Suppressor macrophage treated with lipopolysaccharide for 1 hour (primary cell): ENCODE results near the gene FITM1.
A peak's percentile ranks its signal among the peaks of the same experiment; 100 is the strongest.

Experiments
- DNase-seq, 3 donors: peaks; one replicate each; pipeline ENCODE4 v3.0.0-alpha.2; 2020 to 2022

FITM1 gene

DNA sequence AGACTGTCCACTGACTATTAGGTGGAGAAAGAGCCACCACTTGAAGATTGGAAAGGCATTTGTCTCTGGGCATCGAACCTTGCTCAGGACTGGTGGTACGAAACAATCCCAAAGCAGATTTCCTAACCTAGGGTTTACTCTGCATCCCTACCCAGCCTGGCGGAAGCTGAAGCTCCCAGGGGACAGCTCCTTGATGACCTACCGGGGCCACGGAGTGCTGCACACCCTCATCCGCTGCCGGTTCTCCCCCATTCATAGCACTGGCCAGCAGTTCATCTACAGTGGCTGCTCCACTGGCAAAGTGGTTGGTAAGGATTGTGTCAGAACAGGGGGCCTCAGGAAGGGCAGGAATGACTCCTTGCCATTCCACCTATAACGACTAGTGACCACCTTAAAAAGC is 9.2 kb upstream of the FITM1 start:
- no peak for DNase-seq

DNA sequence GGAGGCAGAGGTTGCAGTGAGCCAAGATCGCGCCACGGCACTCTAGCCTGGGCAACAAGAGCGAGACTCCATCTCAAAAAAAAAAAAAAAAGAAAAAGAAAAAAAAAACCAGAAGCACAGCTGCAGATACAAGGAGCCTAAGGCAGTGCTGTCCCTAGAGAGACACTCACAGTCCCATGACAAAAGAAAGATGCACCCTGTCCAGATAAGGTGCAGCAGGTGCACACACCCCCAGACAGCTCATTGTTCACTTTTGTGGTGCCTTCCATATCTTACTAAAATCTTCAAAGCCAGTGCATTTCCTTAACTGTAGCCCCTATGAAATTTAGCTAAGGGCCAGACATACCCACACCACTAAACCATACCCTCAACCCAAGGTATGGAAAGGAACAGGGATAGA is 8.0 kb upstream of the FITM1 start:
- no peak for DNase-seq

DNA sequence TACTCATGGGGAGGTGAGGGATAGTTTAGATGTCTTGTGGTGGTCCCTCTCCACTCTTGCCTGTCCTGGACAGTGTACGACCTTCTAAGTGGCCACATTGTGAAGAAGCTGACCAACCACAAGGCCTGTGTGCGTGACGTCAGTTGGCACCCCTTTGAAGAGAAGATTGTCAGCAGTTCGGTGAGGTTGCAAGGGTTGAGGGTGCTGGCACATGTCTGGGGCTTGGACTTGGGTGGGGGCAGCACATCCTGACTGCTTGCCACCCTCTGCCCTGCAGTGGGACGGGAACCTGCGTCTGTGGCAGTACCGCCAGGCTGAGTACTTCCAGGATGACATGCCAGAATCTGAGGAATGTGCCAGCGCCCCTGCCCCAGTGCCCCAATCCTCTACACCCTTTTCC is 7.6 kb upstream of the FITM1 start:
- DNase-seq: no peak

DNA sequence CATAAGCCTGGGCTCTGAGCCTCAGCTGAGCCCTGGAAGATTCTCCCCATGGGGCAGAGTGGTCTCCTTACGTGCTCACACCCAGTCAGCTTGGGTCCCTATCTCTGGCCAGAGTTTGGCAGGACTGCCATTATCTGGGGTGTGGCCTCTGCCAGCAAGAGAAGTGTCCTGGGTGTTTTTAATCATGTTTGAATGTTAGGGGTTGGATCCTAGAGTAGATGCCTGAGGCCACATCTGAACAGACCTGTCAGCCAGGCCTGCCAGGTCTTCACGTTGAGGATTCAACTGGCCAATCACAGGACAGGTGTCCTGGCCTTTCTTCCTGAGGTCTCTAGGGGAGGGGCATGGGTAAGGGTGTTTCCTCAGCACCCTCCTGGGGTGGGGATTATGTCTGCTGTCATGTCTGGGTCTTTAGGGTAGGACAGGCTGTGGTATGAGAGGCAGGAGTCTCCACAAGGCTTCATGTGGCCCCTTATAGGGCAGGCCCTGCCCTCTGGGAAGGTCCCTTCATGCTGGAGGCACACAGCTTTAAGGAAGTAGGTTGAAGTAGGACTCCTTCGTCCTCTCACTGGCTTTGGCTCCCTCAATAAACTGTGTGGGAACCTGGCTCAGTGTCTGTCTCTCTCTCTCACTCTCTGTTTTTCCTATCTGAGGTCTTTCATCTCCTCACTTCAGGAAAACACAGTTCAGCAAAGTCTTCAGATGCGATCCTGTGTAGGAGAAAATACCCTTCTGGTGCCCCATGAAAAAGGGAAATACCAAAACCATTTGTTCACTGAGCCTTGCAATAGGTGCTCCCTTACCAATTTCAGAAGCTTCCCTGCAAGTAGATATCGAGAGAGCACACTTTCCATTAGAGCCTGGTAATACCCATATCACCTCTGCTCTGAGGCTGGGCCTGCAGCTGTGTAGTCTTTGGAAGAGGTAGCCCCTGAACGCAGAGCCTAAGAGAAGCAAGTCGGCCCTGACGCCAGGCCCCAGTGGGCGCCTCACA is 6.7 kb upstream of the FITM1 start:
- peak in 1 of 3 donors; percentile 20 for DNase-seq

DNA sequence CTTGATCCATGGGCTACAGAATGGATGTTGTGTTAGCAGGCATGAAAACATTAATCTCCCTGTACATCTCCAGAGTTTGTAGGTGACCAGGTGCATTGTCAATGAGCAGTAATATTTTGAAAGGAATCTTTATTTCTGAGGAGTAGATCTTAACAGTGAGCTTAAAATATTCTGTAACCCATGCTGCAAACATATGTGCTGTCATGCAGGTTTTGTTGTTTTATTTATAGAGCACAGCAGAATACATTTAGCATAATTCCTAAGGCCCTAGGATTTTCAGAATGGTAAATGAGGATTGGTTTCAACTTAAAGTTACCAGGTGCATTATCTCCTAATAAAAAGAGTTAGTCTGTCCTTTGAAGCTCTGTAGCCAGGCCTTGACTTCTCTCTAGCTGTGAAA is 3.5 kb upstream of the FITM1 start:
- DNase-seq: no peak

- no peak for DNase-seq
These were observed 2.8 kb upstream of the FITM1 start for GRCh38 chr14:24127673-24128072.

GRCh38 chr14:24129410-24129998 is 955 bp upstream of the FITM1 start:
- DNase-seq: no peak

- DNase-seq: no peak
These were observed 474 bp downstream of the FITM1 start for GRCh38 chr14:24130717-24131548.

DNA sequence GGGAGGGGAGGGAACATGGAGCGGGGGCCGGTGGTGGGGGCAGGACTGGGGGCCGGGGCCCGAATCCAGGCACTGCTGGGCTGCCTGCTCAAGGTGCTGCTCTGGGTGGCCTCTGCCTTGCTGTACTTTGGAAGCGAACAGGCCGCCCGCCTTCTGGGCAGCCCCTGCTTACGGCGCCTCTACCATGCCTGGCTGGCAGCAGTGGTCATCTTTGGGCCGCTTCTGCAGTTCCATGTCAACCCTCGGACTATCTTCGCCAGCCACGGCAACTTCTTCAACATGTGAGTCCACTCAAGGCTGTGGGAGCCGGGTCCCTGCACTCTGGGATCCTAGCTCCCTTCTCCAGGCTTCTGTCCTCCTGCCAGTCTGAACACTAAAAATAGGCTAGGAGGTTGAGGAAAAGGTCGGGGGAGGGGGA is 1.1 kb downstream of the FITM1 start:
- no peak for DNase-seq

DNA sequence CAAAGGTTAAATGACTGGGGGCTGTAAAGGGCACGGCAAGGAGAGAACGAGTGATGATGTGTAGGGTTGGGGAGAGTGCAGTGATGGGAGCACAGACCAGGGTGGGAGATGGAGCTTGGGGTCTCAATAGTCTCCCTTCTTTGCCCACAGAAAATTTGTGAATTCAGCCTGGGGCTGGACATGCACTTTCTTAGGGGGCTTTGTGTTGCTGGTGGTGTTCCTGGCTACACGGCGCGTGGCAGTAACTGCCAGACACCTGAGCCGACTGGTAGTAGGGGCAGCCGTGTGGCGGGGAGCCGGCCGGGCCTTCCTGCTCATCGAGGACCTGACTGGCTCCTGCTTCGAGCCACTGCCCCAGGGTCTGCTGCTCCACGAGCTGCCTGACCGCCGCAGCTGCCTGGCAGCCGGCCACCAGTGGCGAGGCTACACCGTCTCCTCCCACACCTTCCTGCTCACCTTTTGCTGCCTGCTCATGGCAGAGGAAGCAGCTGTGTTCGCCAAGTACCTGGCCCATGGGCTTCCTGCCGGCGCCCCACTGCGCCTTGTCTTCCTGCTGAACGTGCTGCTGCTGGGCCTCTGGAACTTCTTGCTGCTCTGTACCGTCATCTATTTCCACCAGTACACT is 1.7 kb downstream of the FITM1 start:
- DNase-seq: no peak

DNA sequence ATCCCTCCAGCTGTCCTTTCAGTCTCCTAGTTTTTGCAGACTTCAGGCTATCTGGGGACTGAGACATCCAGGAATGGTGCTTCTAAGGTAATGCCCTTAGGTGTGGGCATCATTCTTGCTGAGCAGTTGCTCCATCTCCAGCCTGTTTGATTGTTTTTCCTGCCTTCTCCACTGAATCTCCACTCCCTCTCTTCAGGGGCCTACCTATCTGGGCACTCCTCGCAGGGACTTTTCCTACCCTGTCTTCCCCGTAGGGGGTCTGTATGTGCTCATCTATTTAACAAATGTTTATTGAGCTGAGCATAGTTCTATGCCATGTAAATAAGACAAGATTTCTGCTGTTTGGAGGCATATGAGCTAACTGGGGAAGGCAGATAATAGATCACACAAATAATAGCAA is 2.5 kb downstream of the FITM1 start:
- DNase-seq: no peak

- DNase-seq: no peak
These were observed 3.3 kb downstream of the FITM1 start for GRCh38 chr14:24133735-24134134.

DNA sequence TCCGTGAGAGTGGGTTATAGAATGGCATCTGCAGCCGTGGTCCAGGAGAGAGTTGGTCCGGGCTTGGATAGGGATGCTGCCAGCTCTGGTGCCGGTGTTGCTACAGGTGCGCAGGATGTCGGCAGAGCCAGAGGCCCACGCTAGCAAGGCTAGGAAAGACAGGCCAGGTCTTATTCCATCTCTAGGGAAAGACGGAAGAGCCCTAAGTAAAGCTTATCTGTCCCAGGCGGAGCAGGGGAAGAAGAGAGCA is 5.0 kb downstream of the FITM1 start:
- DNase-seq: no peak

DNA sequence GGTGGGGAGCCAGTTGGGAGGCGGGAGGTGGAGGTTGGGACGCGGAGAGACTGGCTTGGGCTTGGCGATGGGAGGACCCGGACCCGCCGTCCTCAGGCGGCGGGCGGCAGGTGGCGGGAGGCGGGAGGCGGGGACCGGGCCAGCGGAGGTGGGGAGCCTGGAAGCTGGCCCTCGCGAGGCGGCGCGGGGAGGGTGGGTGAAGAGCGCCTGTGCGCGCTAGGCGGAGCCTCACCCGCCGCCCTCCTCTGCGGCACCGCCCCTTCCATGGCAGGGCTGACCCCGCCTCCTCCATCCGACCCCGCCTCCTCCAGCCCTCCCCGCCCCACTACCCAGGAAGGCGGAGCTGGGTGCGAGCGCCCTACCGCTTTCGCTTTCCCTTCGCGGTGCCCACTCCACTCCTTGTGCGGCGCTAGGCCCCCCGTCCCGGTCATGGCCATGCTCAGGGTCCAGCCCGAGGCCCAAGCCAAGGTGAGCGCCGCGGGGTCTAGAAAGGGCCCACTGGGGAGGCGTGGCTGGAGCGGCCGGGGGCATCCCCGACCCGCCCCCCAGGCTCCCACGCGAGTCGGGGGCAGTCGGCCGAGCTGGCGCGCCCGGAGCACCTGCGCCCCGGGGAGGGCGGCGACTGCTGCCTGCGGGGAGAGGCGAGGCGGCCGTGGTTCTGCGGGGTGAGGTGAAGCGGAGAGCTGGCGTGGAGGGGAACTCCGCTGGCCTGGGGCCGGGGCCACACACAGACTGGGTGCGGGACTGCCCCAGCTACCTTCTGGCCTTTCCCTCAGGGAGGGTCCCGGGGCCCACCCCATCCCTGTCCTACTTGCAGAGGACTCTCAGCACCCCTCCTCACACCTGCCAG is 5.6 kb downstream of the FITM1 start, which contains the start of gene PSME1:
TSS of gene PSME1 (plus strand) at position 361 of the 850 bp plus-strand sequence. CDS start at position 430, 69 bp downstream.
- DNase-seq: peak; percentile 92 to 98 (median 96)

GRCh38 chr14:24136684-24137528 is 6.4 kb downstream of the FITM1 start:
- no peak for DNase-seq

DNA sequence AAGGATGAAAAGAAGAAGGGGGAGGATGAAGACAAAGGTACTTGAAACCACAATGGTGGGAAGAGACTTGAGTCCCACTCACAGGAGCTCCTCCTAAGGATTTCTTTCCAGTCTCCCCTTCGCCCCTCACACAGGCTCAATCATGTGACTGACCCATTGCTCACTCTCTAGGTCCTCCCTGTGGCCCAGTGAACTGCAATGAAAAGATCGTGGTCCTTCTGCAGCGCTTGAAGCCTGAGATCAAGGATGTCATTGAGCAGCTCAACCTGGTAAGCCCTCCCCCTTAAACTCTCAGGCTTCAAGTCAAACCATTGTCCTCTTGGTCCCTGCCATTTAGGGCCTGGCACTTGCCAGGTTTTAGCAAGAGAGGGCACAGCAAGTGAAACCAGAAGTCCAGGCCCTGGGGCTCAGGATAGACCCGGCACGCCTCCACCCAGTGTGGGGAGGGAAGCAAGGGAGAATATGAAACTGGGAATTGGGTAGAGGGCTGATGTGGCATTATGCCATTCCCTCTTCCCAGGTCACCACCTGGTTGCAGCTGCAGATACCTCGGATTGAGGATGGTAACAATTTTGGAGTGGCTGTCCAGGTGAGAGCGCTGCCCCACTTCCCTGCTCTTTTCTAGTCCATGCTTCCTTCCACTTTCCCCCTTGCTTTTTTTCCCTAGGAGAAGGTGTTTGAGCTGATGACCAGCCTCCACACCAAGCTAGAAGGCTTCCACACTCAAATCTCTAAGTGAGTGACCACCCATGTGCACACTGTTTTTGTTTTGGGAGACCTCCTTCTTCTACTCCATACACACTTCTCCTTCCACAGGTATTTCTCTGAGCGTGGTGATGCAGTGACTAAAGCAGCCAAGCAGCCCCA is 7.3 kb downstream of the FITM1 start:
- DNase-seq: no peak

- DNase-seq: peak in 1 of 3 donors; percentile 29
These were observed 8.2 kb downstream of the FITM1 start for GRCh38 chr14:24138396-24139271.

DNA sequence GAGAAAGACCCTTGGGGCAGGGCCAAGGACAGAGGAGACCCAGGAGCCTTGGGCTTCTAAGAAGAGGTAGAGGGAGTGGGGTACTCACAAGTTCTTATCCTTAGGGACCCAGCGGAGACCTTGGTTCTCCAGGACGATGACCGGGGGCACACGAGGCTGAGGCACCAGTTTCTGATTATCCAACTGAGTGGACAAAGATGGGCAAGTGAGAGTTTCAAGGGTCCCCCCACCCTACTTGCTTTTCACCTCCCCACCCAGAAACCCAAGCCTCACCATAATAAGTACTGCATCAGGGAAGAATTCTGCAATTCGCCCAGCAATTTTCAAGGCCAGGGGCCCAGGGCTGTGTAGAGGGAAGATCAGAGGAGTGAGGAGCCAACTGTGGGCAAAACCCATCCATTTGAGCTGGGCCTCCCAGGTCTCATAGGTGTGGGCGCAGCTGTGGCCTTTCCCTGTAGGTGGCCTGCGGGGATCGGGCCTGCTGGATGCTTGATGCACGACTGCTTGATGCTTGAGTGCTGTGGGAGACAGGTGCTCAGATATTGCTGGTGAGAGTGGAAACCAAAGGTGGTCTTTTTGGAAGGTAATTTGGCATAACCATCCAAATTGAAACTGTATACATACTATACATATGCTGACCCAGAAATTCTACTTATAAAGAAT is 8.9 kb downstream of the FITM1 start:
- no peak for DNase-seq
